Neural progenitor cell (in vitro differentiated cells): Measurements from ENCODE around the gene DAP.

Experiments
- CTCF ChIP-seq: fragments of 200-600 bp; sonication (generic); IDR thresholded peaks from 2 replicates; pipeline ENCODE4 v1.5.1; 2017; ENCODE audit warnings: antibody characterized with exemption, mild to moderate bottlenecking
- EZH2 ChIP-seq: fragments of 200-600 bp; sonication (generic); IDR thresholded peaks from 2 replicates; pipeline ENCODE4 v1.6.1; 2017; ENCODE audit warnings: antibody characterized with exemption, mild to moderate bottlenecking, moderate library complexity

GRCh38 chr5:10737880-10738279 lies 23.2 kb downstream of the DAP start:
- TF ChIP-seq CTCF = no peak
- no peak for TF ChIP-seq EZH2
